Measurements from ENCODE around the gene MARCHF3. TPM values are rescaled to one million over a fixed set of nuclear protein-coding genes. Genes with fewer than 3 reads are reported as not detected.

Gene MARCHF3
- total RNA-seq, 1 donor from 2014 or later, result 35.7 TPM

- intact Hi-C loops (cut with micrococcal nuclease), result no loop called here
- H3K27ac ChIP-seq (replicated peaks), result no peak overlapping the region
- TF ChIP-seq CTCF (IDR thresholded peaks at IDR 0.05; ENCODE audit: borderline replicate concordance), result no peak
- H3K27me3 ChIP-seq (ENCODE audit: low read depth), result no peaks in the 10 kb centered on the region
- no peaks in the 10 kb centered on the region for H3K36me3 ChIP-seq
- DNase-seq, result no peak
- no peak overlapping the region for H3K4me3 ChIP-seq
- H3K9me3 ChIP-seq (replicated peaks), result no peaks in the 10 kb centered on the region
- H3K4me1 ChIP-seq, result peaks cover 36% of the 10 kb centered on the region
Measured at GRCh38 chr5:126961128-126961527, 69.2 kb downstream of the MARCHF3 start.

GRCh38 chr5:126959188-126959587 lies 71.2 kb downstream of the MARCHF3 start:
- Histone ChIP-seq H3K27ac (replicated peaks) (no peak overlapping the region), H3K4me3 (no peak overlapping the region), H3K27me3 (ENCODE audit: low read depth) (no peaks in the 10 kb centered on the region), H3K9me3 (replicated peaks) (no peaks in the 10 kb centered on the region), H3K4me1 (peaks cover 23% of the 10 kb centered on the region), H3K36me3 (no peaks in the 10 kb centered on the region)
- no peak for DNase-seq
- intact Hi-C loops (cut with micrococcal nuclease), result no loop called here
- TF ChIP-seq CTCF (IDR thresholded peaks at IDR 0.05; ENCODE audit: borderline replicate concordance), result no peak

GRCh38 chr5:126956991-126957390 lies 73.4 kb downstream of the MARCHF3 start:
- no peak overlapping the region for H3K4me3 ChIP-seq
- no peaks in the 10 kb centered on the region for H3K27me3 ChIP-seq (ENCODE audit: low read depth)
- H3K36me3 ChIP-seq, result no peaks in the 10 kb centered on the region
- no peak for TF ChIP-seq CTCF (IDR thresholded peaks at IDR 0.05; ENCODE audit: borderline replicate concordance)
- no peak for DNase-seq
- H3K4me1 ChIP-seq, result peaks cover 15% of the 10 kb centered on the region
- no peaks in the 10 kb centered on the region for H3K9me3 ChIP-seq (replicated peaks)
- no peak overlapping the region for H3K27ac ChIP-seq (replicated peaks)
- intact Hi-C loops (cut with micrococcal nuclease), result no loop called here

GRCh38 chr5:126954981-126955380 lies 75.4 kb downstream of the MARCHF3 start:
- H3K27me3 ChIP-seq (ENCODE audit: low read depth), result no peaks in the 10 kb centered on the region
- H3K9me3 ChIP-seq (replicated peaks), result no peaks in the 10 kb centered on the region
- no peak overlapping the region for H3K4me3 ChIP-seq
- intact Hi-C loops (cut with micrococcal nuclease), result no loop called here
- TF ChIP-seq CTCF (IDR thresholded peaks at IDR 0.05; ENCODE audit: borderline replicate concordance), result no peak
- H3K27ac ChIP-seq (replicated peaks), result no peak overlapping the region
- H3K4me1 ChIP-seq, result peaks cover 4% of the 10 kb centered on the region
- DNase-seq, result no peak
- no peaks in the 10 kb centered on the region for H3K36me3 ChIP-seq

- Histone ChIP-seq H3K27me3 (ENCODE audit: low read depth) (no peaks in the 10 kb centered on the region), H3K36me3 (no peaks in the 10 kb centered on the region), H3K9me3 (replicated peaks) (no peaks in the 10 kb centered on the region), H3K4me3 (no peak overlapping the region), H3K27ac (replicated peaks) (no peak overlapping the region), H3K4me1 (peaks cover 16% of the 10 kb centered on the region)
- no peak for DNase-seq
- intact Hi-C loops (cut with micrococcal nuclease), result no loop called here
- TF ChIP-seq CTCF (IDR thresholded peaks at IDR 0.05; ENCODE audit: borderline replicate concordance), result no peak
Measured at GRCh38 chr5:126953640-126954039, 76.7 kb downstream of the MARCHF3 start.

- TF ChIP-seq CTCF (IDR thresholded peaks at IDR 0.05; ENCODE audit: borderline replicate concordance), result no peak
- Histone ChIP-seq H3K4me3 (no peak overlapping the region), H3K36me3 (no peaks in the 10 kb centered on the region), H3K4me1 (peaks cover 46% of the 10 kb centered on the region), H3K27ac (replicated peaks) (peak overlapping the region; percentile 10), H3K27me3 (ENCODE audit: low read depth) (no peaks in the 10 kb centered on the region), H3K9me3 (replicated peaks) (no peaks in the 10 kb centered on the region)
- no peak for DNase-seq
- intact Hi-C loops (cut with micrococcal nuclease), result no loop called here
Measured at GRCh38 chr5:126949475-126949874, 80.9 kb downstream of the MARCHF3 start.
